NCI-H774 (cell line): ENCODE data around the gene ARHGAP44.
"Not testable (repeated sequence)": the region's sequence is repeated elsewhere in the genome, so short reads cannot be mapped to it uniquely, and the experiment has no call there.

Source experiments
- DNase-seq: peaks from one replicate; lab custom pipeline; 2025; lab: John Stamatoyannopoulos, UW

ARHGAP44 gene

DNA sequence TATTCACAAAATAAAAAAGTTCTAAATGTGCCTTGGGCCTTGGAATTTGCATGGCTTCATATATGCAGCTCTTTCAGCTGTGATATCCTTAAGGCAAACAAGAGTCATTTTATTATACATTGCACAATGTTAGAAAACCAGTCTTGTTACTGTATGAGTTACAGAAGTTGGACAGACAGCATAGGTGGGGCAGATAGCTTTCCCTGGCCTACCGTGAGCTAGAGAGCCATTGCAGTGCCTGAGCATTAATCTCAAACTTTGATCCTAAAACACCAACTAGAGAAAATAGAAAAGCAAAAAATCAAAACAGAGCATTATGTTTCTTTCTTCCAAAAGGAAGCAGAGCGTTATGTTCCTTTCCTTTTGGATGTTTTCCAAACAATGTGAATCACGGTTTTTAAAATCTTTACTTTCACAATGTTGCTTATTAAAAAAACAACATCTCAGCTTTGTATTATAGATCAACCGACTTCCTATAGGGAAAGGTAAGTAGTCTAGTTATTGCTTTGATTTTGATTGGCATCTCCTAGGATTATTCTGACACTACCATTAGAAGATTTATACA, 32.2 kb downstream of the ARHGAP44 start:
- DNase-seq: no peak

DNA sequence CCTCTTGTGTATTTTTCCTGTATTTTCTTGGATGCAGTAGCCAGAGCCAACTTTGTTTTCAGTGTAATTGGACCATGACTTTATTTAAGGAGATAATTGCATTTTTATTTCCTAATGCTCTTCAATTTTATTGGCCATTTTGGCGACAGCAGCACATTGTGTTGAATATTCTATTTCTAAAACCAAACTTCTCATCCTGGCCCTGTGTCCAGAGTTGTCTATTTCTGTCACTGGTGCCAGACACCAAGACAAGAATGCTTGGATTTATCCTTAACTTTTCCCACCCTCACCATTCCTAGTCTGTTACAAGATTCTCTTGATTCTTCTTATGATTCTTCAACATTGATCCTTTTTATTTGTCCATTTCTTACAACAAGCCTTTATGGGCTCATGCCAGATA, 37.1 kb downstream of the ARHGAP44 start:
- DNase-seq: no peak

DNA sequence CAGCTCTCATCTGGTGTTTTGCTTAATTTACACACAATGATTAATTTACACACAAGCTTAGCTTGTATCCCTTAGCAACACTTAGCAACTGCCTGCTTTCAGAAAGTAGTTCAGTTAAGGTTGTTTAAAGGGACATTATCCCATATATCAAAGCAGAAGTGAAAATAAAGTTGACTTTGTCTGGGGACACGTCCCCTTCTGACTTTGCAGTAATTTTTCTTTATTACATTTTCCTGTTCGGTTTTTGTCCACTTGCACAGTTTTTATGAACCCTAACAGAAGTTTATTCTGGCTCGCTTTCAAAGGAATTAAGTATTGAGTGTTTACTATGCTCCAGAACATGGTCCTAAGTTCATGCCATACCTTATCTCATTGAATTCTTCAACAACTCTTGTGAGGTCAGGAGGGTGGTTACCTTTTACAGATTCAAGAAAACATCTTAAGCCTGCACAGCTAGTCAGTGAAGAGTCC, 41.5 kb downstream of the ARHGAP44 start:
- DNase-seq: no peak

DNA sequence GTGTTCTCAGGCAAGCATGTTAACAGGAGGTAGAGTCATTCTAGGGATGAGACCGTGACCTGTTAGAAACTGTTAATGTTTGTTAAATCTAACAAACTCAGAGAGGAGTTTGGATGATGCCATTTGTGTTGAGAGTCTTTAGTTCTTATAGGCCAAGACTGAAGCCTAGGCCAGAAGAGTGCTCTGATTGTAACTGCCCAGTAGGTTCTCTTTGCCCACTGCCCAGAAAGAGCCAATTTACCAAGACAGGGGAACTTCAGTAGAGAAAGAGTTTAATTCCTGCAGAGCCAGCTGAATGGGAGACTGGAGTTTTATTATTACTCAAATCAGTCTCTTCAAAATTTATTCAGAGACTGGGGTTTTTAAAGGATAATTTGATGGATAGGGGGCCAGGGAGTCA, 42.5 kb downstream of the ARHGAP44 start:
- no peak for DNase-seq

DNA sequence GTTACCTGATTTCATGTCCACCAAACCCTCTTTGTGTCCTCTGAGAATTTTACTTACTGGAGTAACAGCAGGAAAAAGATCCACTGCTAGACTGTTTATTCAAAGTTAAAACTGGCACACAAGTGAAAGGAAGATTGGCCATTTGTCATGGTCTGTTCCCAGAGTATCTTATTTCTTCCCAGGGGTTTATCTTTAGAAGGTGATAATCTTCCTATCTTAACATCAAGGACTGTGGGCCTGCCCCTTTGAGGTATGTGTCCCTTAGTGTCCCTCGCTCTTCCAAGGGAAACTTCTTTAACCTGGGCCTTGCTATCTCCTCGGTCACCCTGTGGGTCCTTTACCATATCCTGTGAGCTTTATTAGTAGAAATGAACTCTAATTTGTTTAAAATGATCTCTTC, 49.7 kb downstream of the ARHGAP44 start:
- no peak for DNase-seq

DNA sequence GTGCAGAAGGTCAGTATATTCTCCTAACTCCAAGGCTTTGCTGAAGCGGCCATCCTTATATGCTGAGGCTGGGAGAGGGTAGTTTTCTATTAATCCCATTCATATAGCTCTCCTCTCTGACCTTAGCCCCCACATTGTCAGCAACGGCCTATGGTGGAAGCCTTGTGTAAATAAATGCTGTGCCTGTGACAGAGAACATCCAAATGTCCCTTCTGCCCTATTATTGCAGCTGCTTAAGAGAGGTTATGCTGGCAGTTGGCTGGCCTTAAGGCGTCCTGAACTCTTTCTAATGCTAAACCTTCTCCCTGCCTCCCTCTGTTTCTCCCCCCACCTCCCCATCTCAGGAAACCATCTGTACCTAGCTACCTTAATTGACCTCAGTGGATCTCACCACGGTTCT, 53.6 kb downstream of the ARHGAP44 start:
- no peak for DNase-seq

DNA sequence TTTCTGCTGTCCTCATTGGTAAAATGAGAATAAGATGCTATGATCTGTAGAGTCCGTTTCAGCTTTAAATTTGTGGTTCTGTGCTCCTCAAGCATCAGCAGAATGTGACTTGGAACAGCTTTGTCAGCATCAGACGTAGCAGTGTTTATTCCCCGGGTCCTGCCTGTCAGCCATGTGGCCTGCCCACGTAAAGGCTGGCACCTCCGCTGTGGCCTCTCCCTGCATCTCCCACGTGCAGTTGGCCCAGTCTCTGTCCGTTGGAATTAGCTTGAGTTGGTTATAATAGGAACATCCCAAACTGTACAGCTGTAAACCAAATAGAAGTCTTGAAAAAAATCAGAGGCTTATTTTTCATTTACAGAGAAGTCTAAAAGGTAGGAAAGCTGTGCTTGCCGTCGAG, 61.7 kb downstream of the ARHGAP44 start:
- no peak for DNase-seq

DNA sequence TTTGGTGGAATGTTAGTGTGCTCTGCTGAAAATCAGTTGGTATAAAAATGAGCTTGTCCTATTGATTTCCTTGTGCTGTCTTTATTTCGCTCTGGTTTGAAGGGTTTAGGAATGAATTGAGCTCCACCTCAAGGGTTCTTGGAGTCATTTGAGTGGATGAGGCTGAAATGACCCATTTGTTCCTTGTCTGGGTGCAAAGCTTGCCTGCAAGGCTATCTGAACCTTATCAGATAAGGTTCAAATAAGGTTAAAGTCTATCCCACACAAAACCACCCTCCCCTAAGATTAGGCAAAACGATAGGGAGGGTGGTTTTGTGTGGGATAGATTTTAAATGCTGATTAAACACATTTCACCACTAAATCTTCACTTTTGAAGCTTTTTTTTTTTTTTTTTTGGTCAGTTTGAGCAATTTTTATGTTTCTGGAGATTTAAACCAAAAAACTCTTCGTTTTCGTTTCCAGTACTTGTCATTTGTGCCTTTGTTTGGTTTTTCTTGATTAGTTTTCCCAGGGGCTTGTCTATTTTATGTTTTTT, 62.7 kb downstream of the ARHGAP44 start:
- no peak for DNase-seq

DNA sequence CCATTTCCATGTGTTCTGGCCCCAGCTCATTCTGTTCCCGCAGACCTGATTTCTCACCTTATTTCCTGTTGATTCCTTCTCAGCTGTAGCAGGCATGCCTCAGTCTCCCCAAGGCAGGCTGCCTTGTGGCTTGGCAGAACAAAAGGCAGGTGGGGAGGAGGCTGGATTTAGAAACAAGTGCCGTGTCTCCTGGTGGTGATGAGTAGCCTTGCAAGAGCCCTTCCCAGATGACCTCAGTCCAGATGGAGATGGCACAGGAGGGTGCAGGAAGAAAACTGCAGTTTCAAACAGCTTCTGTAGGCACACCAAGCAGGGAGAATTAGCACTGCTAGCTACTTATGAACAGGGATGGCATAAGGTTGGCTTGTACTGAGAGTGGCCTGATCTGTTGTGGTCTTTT, 64.6 kb downstream of the ARHGAP44 start:
- DNase-seq: no peak

DNA sequence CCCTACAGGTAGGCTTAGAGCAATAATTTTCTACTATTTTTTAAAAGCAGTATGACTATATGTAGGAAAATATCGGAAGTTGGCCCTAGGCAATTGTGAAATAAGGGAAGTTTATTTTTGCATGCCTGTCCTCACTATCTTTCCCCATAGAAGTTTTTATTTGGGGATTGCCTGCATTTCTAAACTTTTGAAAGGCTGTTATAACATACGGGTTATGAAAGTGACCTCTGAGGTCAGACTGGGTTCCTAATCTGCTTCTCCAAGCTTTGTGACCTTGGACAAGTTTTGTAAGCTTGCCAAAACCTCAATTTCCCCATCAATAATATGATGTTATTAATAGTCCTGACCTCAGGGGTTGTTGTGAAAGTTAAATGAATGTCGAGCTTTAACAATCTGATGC, 67.1 kb downstream of the ARHGAP44 start:
- no peak for DNase-seq

DNA sequence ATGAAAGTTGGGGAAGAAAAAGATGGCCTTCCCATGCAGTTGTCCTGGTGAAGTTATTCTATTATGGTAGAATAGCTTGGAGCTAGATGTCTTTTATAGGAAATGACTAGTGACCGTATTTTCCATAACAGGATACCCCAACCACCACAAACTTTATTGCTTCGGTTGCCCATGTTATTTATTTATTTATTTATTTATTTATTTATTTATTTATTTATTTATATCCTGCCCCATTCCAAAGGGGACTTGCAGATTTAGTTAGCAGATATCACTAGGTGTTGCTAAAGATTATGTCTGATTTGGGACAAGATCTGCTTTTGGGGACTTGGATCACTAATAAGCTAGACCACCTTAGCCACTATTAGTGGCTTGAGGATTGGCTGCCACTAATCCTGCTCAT, 68.3 kb downstream of the ARHGAP44 start:
- no peak for DNase-seq

DNA sequence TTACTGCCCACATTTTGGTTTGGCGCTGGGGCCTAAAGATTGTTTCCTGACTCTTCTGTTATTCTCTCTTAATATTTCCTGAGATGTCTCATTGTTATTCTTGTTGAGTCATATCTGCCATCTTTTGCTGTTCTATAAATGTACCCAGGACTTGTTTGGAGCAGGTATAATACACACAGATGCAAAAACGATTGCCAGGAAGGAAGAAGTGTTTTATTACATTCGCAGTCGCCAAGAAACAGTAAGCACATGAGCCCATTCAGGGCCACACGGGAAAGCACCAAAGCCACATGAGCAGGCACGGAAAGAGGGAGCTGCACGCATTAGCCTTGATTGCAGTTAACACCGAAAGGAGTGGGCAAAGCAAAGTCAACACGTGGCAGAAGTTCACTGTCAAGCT, 70.2 kb downstream of the ARHGAP44 start:
- DNase-seq: no peak

DNA sequence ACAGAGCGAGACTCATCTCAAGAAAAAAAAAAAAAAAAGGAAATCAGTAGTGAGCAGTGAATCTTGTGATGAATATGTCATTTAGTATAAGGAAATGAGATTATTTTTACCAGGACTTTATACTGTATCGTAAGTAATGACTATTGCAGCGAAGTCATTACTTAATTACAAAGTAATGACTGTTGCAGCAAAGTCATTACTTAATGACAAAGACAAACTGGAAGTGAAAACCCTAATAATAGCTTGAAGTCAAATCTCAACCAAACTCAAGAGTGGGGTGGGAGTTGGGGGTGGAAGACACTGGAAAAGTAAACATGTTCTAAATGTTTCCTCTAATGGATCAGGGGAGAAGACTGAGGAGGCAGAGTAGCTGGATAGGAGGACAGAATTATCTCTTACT, 76.5 kb downstream of the ARHGAP44 start:
- no peak for DNase-seq

DNA sequence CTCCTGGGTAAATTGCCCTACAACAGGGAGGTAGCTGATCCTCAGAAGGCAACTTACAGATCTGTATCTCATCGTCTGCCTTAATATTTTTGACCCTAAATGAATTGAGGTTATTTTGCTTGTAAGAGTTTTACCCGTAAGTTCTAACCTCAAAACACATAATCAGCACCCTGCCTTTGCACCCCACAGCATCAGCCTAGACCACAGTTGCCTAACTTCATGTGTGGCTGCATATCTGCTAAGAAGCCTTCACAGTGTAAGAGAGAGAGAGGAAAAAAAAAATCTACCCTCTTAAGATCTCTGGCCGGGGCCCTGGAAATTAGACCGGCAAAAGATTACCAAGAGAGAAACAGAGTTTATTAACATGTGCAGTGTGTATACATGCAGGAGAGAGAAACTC, 76.9 kb downstream of the ARHGAP44 start:
- DNase-seq: no peak

DNA sequence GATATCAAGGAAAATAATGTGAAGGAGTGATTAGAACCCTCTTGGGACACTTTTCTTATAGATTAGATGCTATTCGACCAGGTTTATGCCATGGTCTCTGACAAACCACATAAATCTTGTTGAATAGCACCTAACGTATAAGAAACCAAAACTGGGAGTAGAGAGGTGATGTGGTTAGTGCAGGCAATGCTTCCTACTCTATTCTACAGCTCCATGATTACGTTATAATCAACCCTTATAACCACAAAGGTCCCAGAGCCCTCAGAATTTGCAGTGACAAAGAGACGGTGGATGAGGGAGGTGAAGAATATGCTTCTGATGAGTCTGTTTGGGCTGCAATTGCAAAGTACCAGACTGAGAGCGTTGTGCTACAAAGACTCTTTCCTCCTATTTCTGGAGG, 78.4 kb downstream of the ARHGAP44 start:
- no peak for DNase-seq

DNA sequence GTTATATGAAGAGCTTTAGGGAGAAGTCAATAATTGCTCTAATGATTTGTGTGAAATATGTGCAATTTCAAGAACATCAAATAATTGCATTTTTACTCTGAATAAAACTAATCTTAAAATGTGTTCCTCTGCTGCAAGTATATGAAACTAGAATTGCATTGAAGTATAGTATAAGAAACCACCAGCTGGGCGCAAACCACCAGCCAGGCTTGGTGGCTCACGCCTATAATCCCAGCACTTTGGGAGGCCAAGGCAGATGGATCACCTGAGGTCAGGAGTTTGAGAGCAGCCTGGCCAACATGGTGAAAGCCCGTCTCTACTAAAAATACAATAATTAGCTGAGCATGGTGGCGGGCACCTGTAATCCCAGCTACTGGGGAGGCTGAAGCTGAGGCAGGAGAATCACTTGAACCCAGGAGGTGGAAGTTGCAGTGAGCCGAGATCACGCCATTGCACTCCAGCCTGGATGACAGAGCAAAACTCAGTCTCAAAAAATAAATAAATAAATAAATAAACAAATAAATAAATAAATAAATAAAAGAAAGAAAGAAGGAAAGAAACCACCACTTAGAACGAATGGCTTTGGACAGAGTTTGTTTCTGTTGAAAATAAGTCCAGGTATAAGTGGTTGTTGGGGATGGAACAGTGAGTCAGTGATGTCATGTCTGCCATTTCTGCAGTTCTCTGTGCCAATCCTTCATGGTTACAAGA, 84.3 kb downstream of the ARHGAP44 start:
- not testable (repeated sequence) for DNase-seq

DNA sequence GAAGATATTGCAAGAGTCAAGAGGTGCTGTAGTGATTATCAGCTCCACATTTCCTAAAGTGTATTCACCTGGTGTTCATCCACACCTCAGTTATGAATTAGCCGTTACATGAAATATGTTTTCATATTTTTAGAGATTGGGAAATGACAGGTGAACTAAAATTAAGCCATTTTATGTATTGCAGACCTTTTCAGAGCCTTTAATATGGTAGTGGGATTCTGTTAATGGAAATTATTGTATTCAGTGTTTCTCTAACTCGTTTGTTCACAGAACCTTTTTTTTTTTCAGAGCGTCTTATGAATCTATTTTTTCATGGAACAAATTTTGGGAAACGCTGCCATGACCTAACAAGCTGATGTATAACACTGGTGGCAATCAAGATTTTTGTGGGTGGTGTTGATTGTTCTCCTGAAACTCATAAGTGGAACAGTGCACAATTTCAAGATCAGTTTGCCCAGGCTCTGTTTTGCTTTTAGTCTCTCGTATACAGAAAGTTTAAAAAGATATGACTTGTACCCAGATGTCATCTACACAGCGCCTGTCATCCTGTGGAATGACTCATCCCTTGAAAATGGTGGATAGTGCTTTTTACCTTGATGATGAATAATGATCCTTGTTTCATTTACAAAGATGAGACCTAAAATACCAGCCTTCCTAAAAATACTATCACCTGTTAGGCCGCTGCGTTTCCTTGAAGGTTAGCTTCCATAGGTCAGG, 88.8 kb downstream of the ARHGAP44 start:
- no peak for DNase-seq

DNA sequence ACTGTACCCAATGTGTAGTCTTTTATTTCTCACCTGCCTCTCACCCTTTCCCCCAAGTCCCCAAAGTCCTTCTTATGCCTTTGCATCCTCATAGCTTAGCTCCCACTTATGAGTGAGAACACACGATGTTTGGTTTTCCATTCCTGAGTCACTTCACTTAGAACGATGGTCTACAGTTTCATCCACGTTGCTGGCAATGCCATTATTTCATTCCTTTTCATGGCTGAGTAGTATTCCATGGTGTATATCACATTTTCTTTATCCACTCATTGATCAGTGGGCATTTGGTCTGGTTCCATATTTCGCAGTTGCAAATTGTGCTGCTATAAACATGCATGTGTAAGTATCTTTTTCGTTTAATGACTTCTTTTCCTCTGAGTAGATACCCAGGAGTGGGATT, 89.8 kb downstream of the ARHGAP44 start:
- DNase-seq: not testable (repeated sequence)

DNA sequence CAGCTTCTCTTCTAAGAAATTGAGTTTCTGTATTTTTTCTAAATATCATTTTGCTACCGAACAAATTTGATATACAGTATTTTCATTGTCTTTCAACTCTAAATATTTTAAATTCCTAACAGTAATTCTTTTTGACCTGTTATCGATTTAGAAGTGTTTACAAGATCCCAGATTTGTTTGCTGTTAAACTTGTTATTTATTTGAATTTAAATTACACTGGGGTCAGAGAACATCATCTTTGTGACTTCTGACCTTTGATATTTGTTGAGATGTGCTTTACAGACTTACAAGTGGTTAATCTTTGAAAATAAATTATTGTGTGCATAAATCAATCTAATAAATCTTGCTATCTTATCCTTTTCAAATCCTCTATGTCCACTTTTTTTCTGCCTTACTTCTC, 94.2 kb downstream of the ARHGAP44 start:
- DNase-seq: no peak

DNA sequence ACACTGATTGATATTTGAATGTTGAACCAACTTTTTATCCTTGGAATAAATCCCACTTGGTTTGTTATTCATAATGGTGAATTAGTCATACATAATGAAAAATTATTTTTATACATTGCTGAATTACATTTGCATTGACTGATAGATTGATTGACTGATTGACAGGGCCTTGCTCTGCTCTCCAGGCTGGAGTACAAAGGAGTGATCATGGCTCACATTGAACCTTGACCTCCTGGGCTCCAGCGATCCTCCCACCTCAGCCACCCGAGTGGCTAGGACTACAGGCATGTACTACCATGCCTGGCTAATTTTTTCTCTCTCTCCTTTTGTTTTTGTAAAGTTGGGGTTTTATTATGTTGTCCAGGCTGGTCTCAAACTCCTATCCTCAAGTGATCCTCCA, 97.8 kb downstream of the ARHGAP44 start:
- DNase-seq: no peak

DNA sequence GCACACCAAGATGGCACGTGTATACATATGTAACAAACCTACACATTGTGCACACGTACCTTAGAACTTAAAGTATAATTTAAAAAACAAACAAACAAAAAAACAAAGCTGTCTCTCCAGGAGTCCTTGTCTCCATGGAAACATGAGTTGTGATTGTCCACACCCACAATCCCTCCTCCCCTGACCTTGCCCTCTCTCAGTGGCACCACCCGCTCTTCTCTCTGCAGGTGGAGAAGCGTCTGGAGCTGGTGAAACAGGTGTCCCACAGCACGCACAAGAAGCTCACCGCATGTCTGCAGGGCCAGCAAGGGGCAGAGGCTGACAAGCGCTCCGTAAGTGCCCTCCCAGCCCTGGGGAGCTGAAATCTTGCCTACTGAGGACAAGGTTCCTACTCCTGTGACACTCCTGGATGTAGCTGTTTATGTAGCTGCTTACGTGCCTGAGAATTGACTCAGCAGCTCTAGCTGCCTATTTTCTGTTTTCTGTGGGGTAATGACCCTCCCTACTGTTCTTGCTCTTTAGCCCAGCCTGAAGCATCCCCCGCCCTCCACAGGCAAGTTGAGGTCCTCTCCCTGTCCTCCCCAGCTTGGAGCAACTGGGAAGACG, 107.0 kb downstream of the ARHGAP44 start:
- no peak for DNase-seq

DNA sequence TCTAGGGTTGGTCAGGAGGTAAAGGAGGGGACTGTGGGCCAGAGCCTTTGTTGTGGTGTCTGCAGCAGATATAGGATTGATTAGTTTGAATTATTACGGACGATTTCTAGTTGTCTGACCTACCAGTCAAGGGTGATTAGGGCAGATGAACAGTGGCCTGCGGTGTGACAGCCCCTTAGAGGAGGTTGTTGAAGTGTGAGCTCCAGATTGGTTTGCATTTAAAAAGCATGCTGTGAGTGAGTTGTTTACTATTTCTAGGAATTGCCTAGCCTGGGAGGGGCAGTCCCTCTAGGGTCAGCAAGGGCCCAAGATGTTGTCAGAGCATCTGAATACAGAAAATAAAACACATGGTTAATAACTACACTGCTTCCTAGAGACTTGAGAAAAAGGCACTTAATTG, 108.8 kb downstream of the ARHGAP44 start:
- DNase-seq: no peak

DNA sequence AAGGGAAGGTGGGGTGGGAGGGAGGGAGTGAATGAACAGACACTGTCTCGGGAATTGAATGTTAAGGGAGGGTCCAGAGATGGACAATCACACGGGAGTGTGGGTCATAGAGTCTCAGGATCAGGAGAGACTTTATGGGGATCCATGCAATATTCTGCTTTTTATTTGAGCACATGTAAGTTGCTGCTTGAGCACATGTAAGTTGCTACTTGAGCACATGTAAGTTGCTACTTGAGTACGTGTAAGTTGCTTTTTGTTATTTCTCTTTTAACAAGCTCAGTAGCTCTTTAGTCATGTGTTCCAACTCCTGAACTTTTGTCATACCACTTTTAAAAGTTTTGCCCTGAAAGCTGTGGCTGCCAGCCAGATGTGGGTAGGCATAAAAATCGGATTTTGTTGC, 110.3 kb downstream of the ARHGAP44 start:
- DNase-seq: no peak
